Lower leg skin (tissue), 3 donors: ENCODE data around the gene UPK1B.

Source experiments
- POLR2A ChIP-seq, 2 donors: fragments of 450-650 bp; IDR thresholded peaks; one replicate each; pipeline ENCODE4 v1.6.1; 2016 to 2017; ENCODE audit warnings: antibody characterized with exemption in 2 of 2, mild to moderate bottlenecking in 1 of 2, moderate library complexity in 1 of 2
- TF ChIP-seq, protein P1 (sequence below), 3 donors: fragments of 450-650 bp; IDR thresholded peaks; one replicate each; pipeline ENCODE4 v1.5.1; 2016; ENCODE audit warnings: antibody characterized with exemption in 3 of 3, mild to moderate bottlenecking in 3 of 3, moderate library complexity in 2 of 3

GRCh38 chr3:119245778-119246177 lies 72.4 kb downstream of the UPK1B start:
- TF ChIP-seq POLR2A (IDR thresholded peaks at IDR 0.05), result no peak
- TF ChIP-seq, protein P1, sequence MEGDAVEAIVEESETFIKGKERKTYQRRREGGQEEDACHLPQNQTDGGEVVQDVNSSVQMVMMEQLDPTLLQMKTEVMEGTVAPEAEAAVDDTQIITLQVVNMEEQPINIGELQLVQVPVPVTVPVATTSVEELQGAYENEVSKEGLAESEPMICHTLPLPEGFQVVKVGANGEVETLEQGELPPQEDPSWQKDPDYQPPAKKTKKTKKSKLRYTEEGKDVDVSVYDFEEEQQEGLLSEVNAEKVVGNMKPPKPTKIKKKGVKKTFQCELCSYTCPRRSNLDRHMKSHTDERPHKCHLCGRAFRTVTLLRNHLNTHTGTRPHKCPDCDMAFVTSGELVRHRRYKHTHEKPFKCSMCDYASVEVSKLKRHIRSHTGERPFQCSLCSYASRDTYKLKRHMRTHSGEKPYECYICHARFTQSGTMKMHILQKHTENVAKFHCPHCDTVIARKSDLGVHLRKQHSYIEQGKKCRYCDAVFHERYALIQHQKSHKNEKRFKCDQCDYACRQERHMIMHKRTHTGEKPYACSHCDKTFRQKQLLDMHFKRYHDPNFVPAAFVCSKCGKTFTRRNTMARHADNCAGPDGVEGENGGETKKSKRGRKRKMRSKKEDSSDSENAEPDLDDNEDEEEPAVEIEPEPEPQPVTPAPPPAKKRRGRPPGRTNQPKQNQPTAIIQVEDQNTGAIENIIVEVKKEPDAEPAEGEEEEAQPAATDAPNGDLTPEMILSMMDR (IDR thresholded peaks at IDR 0.05), result no peak
